Smooth muscle cell (in vitro differentiated cells): Measurements from ENCODE around the gene HCFC1. TPM values are rescaled to one million over a fixed set of nuclear protein-coding genes. Genes with fewer than 3 reads are reported as not detected.

Experiments
- DNase-seq: peaks from one replicate; lab custom pipeline; 2025; ENCODE audit not compliant: unreplicated experiment; lab: John Stamatoyannopoulos, UW
- H2AFZ ChIP-seq: fragments of 200-600 bp; sonication (generic); 2 replicates; pipeline ENCODE4 v1.6.0; 2016; ENCODE audit warnings: antibody characterized with exemption, low read depth, mild to moderate bottlenecking
- H3F3A ChIP-seq: fragments of 200-600 bp; sonication (generic); 2 replicates; pipeline ENCODE4 v1.6.0; 2017; ENCODE audit warnings: antibody characterized with exemption, low read depth
- H3K27ac ChIP-seq: fragments of 200-600 bp; sonication (generic); 2 replicates; pipeline ENCODE4 v1.5.1; 2016; ENCODE audit warnings: low read depth, mild to moderate bottlenecking
- H3K27me3 ChIP-seq: fragments of 200-600 bp; sonication (generic); 2 replicates; pipeline ENCODE4 v1.6.1; 2016; ENCODE audit warnings: low read depth, mild to moderate bottlenecking
- H3K36me3 ChIP-seq: fragments of 200-600 bp; sonication (generic); 2 replicates; pipeline ENCODE4 v1.5.1; 2016; ENCODE audit warnings: low read depth
- H3K4me1 ChIP-seq: fragments of 200-600 bp; sonication (generic); 2 replicates; pipeline ENCODE4 v1.5.1; 2016; ENCODE audit warnings: low read depth
- H3K4me2 ChIP-seq: fragments of 200-600 bp; sonication (generic); 2 replicates; pipeline ENCODE4 v1.6.0; 2016; ENCODE audit warnings: mild to moderate bottlenecking
- H3K4me3 ChIP-seq: fragments of 200-600 bp; sonication (generic); 2 replicates; pipeline ENCODE4 v1.5.1; 2016; ENCODE audit warnings: mild to moderate bottlenecking
- H3K79me2 ChIP-seq: fragments of 200-600 bp; sonication (generic); 2 replicates; pipeline ENCODE4 v1.6.0; 2016; ENCODE audit warnings: low read depth, mild to moderate bottlenecking
- H3K9ac ChIP-seq: fragments of 200-600 bp; sonication (generic); 2 replicates; pipeline ENCODE4 v1.6.0; 2016; ENCODE audit warnings: low read depth
- H3K9me3 ChIP-seq: fragments of 200-600 bp; sonication (generic); replicated peaks from 2 replicates; pipeline ENCODE4 v1.5.1; 2016; ENCODE audit warnings: low read depth
- H4K20me1 ChIP-seq: fragments of 200-600 bp; sonication (generic); 2 replicates; pipeline ENCODE4 v1.6.0; 2016; ENCODE audit warnings: low read depth
- WGBS: methylation state at CpG from one replicate; pipeline ENCODE4 v1.1.7; 2016; ENCODE audit warnings: low lambda C conversion rate; 5-methylcytosine and 5-hydroxymethylcytosine counted together
- polyA plus RNA-seq: library from polyadenylated mRNA; unstranded; fragments of >200 nt; fragmentation: Nextera tagmentation; extraction: Ambion mirVana; gene quantifications from 2 replicates; pipeline ENCODE4 v1.2.1, GENCODE V29; 2016
- total RNA-seq: library from RNA; depleted of rRNA; stranded (reverse); fragments of >200 nt; gene quantifications from 2 replicates; pipeline ENCODE4 v1.2.3, GENCODE V29; 2014
- TF ChIP-seq, protein P1 (sequence below): fragments of 200-600 bp; sonication (generic); IDR thresholded peaks from 2 replicates; pipeline ENCODE4 v1.5.1; 2017; ENCODE audit warnings: borderline replicate concordance, mild to moderate bottlenecking, antibody characterized with exemption; ENCODE audit not compliant: insufficient read depth, poor library complexity, severe bottlenecking

HCFC1 gene
- total and polyA plus RNA-seq, 2 experiments from 2014 or later: 22.8 to 23.3 TPM

DNA sequence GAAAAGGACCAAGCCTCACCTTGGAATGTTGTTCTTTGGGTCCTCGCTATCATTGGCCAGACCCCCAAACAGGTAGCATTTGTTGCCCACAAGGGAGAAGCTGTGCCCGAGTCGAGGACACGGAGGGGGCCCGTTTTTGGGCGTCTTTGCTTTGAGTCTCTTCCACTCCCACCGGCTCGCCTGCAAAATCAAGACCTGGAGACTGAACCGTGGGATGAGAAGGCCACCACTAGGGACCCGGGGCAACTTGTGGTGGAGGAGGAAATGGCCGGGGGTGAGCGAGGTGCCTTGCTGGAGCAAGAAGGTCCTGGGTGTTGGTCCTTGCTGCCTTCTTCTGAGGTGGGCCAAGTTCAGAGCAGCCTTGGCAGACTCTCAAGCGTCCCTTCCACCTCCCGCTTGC, 7.5 kb downstream of the HCFC1 start:
- WGBS: 94% methylated on average over 14 of the region's 14 CpGs
- no peak overlapping the region for H2AFZ ChIP-seq
- H3K27me3 ChIP-seq: no peaks in the 10 kb centered on the region

DNA sequence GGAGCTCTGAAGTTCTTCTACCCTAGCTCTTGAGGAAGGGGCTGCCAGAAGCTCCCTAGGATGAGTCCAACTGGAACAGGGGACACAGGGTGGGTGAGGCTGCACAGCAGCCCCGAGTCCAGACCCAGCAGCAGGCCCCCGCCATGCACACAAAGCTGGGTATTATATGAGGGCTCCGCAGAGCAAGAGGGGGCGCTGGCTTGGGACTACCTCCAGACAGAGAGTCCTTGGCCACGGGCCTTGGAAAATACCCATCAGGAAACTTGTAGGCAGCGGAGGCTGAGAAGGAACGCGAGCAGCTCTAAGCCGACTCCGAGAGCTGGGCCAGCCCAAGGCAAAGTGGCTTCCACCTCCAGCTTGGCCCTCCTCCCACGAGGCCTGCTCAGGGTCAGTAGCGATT, 8.1 kb downstream of the HCFC1 start:
- H4K20me1 ChIP-seq: peaks cover 69% of the 10 kb centered on the region

More for the DNA sequence above, 7.5 kb downstream of the HCFC1 start:
- Histone ChIP-seq H3K4me3 (no peak overlapping the region), H3K9me3 (no peaks in the 10 kb centered on the region), H3K4me2 (no peak overlapping the region), H3K79me2 (peaks cover 47% of the 10 kb centered on the region), H4K20me1 (peaks cover 75% of the 10 kb centered on the region), H3K9ac (no peak overlapping the region), H3F3A (no peaks in the 10 kb centered on the region), H3K4me1 (no peaks in the 10 kb centered on the region), H3K27ac (no peak overlapping the region), H3K36me3 (no peaks in the 10 kb centered on the region)
- TF ChIP-seq, protein P1, sequence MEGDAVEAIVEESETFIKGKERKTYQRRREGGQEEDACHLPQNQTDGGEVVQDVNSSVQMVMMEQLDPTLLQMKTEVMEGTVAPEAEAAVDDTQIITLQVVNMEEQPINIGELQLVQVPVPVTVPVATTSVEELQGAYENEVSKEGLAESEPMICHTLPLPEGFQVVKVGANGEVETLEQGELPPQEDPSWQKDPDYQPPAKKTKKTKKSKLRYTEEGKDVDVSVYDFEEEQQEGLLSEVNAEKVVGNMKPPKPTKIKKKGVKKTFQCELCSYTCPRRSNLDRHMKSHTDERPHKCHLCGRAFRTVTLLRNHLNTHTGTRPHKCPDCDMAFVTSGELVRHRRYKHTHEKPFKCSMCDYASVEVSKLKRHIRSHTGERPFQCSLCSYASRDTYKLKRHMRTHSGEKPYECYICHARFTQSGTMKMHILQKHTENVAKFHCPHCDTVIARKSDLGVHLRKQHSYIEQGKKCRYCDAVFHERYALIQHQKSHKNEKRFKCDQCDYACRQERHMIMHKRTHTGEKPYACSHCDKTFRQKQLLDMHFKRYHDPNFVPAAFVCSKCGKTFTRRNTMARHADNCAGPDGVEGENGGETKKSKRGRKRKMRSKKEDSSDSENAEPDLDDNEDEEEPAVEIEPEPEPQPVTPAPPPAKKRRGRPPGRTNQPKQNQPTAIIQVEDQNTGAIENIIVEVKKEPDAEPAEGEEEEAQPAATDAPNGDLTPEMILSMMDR: no peak
- DNase-seq: no peak

DNA sequence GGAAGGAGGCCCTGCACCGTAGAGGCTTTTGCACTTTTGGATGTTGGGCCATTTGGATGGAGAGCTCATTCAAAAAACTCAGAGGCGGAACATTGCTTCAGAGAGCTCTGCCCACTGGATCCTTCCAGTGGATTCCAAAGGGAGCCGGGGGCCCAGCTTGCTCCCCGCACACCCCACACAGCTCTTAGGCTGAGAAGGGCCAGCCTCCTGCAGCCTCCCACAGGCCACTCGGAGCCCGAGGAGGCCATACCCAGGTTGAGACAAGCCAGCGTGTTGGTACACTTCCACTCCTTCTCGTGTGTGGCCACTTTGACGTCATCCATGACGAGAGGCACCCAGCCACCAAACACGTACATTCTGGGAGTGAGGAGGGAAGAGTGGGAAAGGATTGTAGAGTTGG, 10.3 kb downstream of the HCFC1 start:
- Histone ChIP-seq H3K4me2 (no peak overlapping the region), H4K20me1 (peaks cover 46% of the 10 kb centered on the region), H3K4me3 (no peak overlapping the region), H3K9me3 (no peaks in the 10 kb centered on the region), H3F3A (no peaks in the 10 kb centered on the region), H2AFZ (no peak overlapping the region), H3K9ac (no peak overlapping the region), H3K27me3 (no peaks in the 10 kb centered on the region), H3K36me3 (no peaks in the 10 kb centered on the region), H3K27ac (no peak overlapping the region), H3K4me1 (no peaks in the 10 kb centered on the region), H3K79me2 (peaks cover 20% of the 10 kb centered on the region)
- 92% methylated on average over 11 of the region's 11 CpGs for WGBS
- TF ChIP-seq, protein P1: no peak
- DNase-seq: no peak

More for the DNA sequence above, 8.1 kb downstream of the HCFC1 start:
- no peak for DNase-seq
- H3K4me1 ChIP-seq: no peaks in the 10 kb centered on the region
- H3K27ac ChIP-seq: no peak overlapping the region
- H3K79me2 ChIP-seq: peaks cover 42% of the 10 kb centered on the region
- H3K27me3 ChIP-seq: no peaks in the 10 kb centered on the region
- H3F3A ChIP-seq: no peaks in the 10 kb centered on the region
- no peaks in the 10 kb centered on the region for H3K9me3 ChIP-seq
- no peak overlapping the region for H3K4me3 ChIP-seq
- H3K9ac ChIP-seq: no peak overlapping the region
- 93% methylated on average over 12 of the region's 12 CpGs for WGBS
- no peak overlapping the region for H2AFZ ChIP-seq
- no peaks in the 10 kb centered on the region for H3K36me3 ChIP-seq
- H3K4me2 ChIP-seq: no peak overlapping the region
- TF ChIP-seq, protein P1: no peak

DNA sequence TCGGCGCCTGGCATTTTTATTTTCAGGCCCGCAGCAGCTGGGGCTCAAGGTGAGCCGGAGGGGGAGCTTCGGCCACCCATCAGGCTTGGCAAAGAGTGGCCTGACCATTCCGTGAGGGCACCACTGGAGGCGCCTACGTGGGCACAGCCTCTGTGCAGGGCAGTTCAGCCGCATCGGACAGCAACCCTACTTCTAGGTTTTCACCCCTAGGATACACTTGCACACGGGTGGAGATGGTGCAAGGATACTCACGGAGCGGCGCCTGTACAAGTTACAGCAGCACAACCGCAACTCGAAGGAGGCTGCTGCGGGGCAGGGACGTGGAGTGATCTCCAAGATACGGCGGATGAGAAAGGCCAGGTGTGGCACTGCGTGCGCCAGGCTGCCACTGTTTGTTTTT, 10.8 kb downstream of the HCFC1 start:
- Histone ChIP-seq H2AFZ (no peak overlapping the region), H3K36me3 (no peaks in the 10 kb centered on the region), H3K4me2 (no peak overlapping the region), H3K9ac (no peak overlapping the region), H3K27ac (no peak overlapping the region), H3K9me3 (no peaks in the 10 kb centered on the region), H3K27me3 (no peaks in the 10 kb centered on the region), H3K79me2 (peaks cover 15% of the 10 kb centered on the region), H4K20me1 (peaks cover 41% of the 10 kb centered on the region), H3K4me3 (no peak overlapping the region), H3K4me1 (no peaks in the 10 kb centered on the region), H3F3A (no peaks in the 10 kb centered on the region)
- TF ChIP-seq, protein P1: no peak
- no peak for DNase-seq
- 93% methylated on average over 20 of the region's 22 CpGs for WGBS
